Measurements from ENCODE around the gene CEP72. TPM values are rescaled to one million over a fixed set of nuclear protein-coding genes. Genes with fewer than 3 reads are reported as not detected.

Gene CEP72
- total RNA-seq, 2 donors from 2014 or later, result 35.6 to 36.5 TPM

DNA sequence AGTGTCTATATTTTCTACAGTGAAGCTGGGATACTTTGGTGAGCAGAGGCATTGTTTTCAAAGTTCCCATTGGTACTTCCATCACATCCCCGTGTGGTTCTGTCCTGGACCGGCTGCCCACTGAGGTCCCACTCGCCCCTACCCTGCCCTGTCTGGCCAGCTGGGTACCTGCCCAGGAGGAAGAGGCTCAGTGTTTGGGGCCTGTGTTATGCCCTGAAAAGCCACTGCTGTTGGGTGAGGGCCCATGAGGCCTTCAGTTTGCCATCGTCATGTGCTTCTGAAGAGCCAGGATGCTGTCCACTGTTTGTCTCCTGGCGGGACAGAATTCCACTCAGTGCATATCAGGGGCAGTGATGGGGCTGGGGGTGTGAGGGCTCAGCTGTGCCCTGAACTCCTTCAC is 2.6 kb upstream of the CEP72 start:
- Histone ChIP-seq H3K9ac (ENCODE audit: extremely low read depth, low read length, poor library complexity, severe bottlenecking) (no peak overlapping the region), H3K9me3 (ENCODE audit: control insufficient read depth, low read length) (peaks cover under 1% of the 10 kb centered on the region), H3K27me3 (ENCODE audit: control insufficient read depth, insufficient read depth, low read length, poor library complexity, severe bottlenecking) (no peaks in the 10 kb centered on the region), H3K27ac (ENCODE audit: low read depth, low read length) (no peak overlapping the region), H3K4me3 (ENCODE audit: low read length) (no peak overlapping the region), H3K4me1 (ENCODE audit: control insufficient read depth, insufficient read depth, low read length) (peaks cover 3% of the 10 kb centered on the region), H3K36me3 (ENCODE audit: control insufficient read depth, insufficient read depth, low read length) (peaks cover 2% of the 10 kb centered on the region)
- peaks cover 2% of the 10 kb centered on the region for H3K27me3 Mint-ChIP-seq (ENCODE audit: insufficient read depth)
- peaks cover 10% of the 10 kb centered on the region for H3K36me3 Mint-ChIP-seq (ENCODE audit: low read depth)
- H3K27ac Mint-ChIP-seq, result no peak overlapping the region
- peaks cover 6% of the 10 kb centered on the region for H3K4me1 Mint-ChIP-seq
- peaks cover 10% of the 10 kb centered on the region for H3K9me3 Mint-ChIP-seq
- no peak overlapping the region for H3K4me3 Mint-ChIP-seq
- WGBS, 2 experiments (ENCODE audit: insufficient coverage in 1 of 2, insufficient read length in 1 of 2), result 92 to 95% methylated on average over 4 to 5 of the region's 5 CpGs
- TF ChIP-seq, protein P1, sequence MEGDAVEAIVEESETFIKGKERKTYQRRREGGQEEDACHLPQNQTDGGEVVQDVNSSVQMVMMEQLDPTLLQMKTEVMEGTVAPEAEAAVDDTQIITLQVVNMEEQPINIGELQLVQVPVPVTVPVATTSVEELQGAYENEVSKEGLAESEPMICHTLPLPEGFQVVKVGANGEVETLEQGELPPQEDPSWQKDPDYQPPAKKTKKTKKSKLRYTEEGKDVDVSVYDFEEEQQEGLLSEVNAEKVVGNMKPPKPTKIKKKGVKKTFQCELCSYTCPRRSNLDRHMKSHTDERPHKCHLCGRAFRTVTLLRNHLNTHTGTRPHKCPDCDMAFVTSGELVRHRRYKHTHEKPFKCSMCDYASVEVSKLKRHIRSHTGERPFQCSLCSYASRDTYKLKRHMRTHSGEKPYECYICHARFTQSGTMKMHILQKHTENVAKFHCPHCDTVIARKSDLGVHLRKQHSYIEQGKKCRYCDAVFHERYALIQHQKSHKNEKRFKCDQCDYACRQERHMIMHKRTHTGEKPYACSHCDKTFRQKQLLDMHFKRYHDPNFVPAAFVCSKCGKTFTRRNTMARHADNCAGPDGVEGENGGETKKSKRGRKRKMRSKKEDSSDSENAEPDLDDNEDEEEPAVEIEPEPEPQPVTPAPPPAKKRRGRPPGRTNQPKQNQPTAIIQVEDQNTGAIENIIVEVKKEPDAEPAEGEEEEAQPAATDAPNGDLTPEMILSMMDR (conservative IDR thresholded peaks at IDR 0.05), result no peak
- DNase-seq, result no peak

DNA sequence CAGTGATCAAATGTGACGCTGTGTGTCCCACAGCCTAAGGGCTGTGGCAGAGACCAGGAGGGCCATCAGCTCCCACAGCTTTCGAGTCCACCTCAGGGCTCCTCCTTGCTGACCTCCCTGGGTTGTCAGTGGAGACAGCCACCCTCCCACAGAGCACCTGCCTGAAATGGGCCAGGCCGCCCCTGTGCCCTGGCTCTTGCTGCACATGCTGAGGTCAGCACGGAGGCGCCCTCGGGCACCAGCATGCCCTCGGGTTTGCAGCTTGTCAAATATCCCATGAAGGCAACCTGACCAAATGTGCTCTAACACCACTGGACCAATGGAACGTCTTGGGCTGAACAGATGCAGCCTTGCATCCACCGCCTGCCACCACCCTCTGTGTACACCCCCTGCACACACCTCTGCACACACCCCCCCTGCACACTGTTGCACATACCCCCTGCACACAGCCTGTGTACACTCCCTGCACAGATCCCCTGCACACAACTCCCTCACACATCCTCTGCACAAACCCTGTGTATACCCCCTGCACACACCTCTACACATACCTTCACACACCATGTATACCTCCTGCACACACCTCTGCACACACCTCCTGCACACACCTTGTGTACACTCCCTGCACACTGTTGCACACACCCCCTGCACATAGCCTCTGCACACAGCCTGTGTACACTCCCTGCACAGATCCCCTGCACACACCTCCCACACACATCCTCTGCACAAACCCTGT is 2.0 kb upstream of the CEP72 start:
- Histone ChIP-seq H3K27ac (ENCODE audit: low read depth, low read length) (no peak overlapping the region), H3K36me3 (ENCODE audit: control insufficient read depth, insufficient read depth, low read length) (peaks cover 8% of the 10 kb centered on the region), H3K4me3 (ENCODE audit: low read length) (no peak overlapping the region), H3K4me1 (ENCODE audit: control insufficient read depth, insufficient read depth, low read length) (peaks cover 3% of the 10 kb centered on the region), H3K9ac (ENCODE audit: extremely low read depth, low read length, poor library complexity, severe bottlenecking) (no peak overlapping the region), H3K27me3 (ENCODE audit: control insufficient read depth, insufficient read depth, low read length, poor library complexity, severe bottlenecking) (no peaks in the 10 kb centered on the region), H3K9me3 (ENCODE audit: control insufficient read depth, low read length) (peaks cover 7% of the 10 kb centered on the region)
- Mint-ChIP-seq H3K4me1 (peaks cover 6% of the 10 kb centered on the region), H3K4me3 (no peak overlapping the region), H3K36me3 (ENCODE audit: low read depth) (peaks cover 16% of the 10 kb centered on the region), H3K27ac (no peak overlapping the region), H3K9me3 (peaks cover 14% of the 10 kb centered on the region), H3K27me3 (ENCODE audit: insufficient read depth) (peaks cover 2% of the 10 kb centered on the region)
- 92 to 93% methylated on average over 7 to 9 of the region's 9 CpGs for WGBS, 2 experiments (ENCODE audit: insufficient coverage in 1 of 2, insufficient read length in 1 of 2)
- no peak for DNase-seq
- TF ChIP-seq, protein P1 (conservative IDR thresholded peaks at IDR 0.05), result no peak

DNA sequence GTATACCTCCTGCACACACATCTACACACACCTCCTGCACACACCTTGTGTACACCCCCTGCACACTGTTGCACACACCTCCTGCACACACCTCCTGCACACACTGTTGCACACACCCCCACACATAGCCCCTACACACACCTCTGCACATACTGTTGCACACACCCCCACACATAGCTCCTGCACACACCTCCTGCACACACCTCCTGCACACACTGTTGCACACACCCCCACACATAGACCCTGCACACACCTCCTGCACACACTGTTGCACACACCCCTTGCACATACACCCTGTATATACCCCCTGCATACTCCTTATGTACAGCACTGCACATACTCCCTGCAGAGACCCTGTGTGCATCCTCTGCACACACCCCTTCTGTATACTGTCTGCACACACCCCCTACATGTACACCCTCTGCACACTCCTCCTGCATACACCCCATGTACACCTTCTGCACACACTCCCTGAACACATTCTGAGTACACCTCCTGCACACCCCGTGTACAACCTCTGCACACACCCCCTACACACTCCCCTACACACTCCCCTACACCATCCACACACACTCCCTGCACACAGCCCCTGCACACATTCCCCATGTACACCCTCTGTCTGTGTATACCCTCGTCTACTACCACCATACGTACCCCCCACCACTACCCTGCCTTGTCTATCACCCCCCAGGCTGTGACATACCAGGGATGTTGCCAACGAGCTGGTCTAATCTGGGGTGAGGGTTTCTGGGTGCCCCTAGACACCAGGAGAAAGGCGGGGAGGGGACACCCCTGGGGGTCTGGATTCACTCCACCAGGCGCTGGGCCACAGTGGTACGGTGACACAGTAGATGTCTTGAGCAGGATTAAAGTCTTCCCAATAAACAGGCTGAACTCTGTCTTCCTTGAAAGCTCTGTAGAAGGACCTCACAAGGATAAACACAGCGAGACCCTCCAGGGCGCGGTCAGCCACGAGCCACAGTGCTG is 1.1 kb upstream of the CEP72 start:
- H3K4me1 Mint-ChIP-seq, result peaks cover 6% of the 10 kb centered on the region
- TF ChIP-seq, protein P1 (conservative IDR thresholded peaks at IDR 0.05), result no peak
- H3K9me3 Mint-ChIP-seq, result peaks cover 19% of the 10 kb centered on the region
- Histone ChIP-seq H3K9ac (ENCODE audit: extremely low read depth, low read length, poor library complexity, severe bottlenecking) (peak overlapping the region; percentile 38), H3K4me1 (ENCODE audit: control insufficient read depth, insufficient read depth, low read length) (peaks cover 3% of the 10 kb centered on the region), H3K36me3 (ENCODE audit: control insufficient read depth, insufficient read depth, low read length) (peaks cover 11% of the 10 kb centered on the region), H3K9me3 (ENCODE audit: control insufficient read depth, low read length) (peaks cover 12% of the 10 kb centered on the region), H3K27ac (ENCODE audit: low read depth, low read length) (no peak overlapping the region), H3K27me3 (ENCODE audit: control insufficient read depth, insufficient read depth, low read length, poor library complexity, severe bottlenecking) (no peaks in the 10 kb centered on the region), H3K4me3 (ENCODE audit: low read length) (peak overlapping the region; percentile 75)
- WGBS, 2 experiments (ENCODE audit: insufficient coverage in 1 of 2, insufficient read length in 1 of 2), result 65 to 79% methylated on average over 5 to 11 of the region's 11 CpGs
- H3K4me3 Mint-ChIP-seq, result peak overlapping the region; percentile 78
- no peak for DNase-seq
- peaks cover 22% of the 10 kb centered on the region for H3K36me3 Mint-ChIP-seq (ENCODE audit: low read depth)
- no peaks in the 10 kb centered on the region for H3K27me3 Mint-ChIP-seq (ENCODE audit: insufficient read depth)
- H3K27ac Mint-ChIP-seq, result no peak overlapping the region

Measured in endodermal cell (in vitro differentiated cells).